Measurements from ENCODE around the gene CTNNA3. TPM values are rescaled to one million over a fixed set of nuclear protein-coding genes. Genes with fewer than 3 reads are reported as not detected.
"Not testable (repeated sequence)": the region's sequence is repeated elsewhere in the genome, so short reads cannot be mapped to it uniquely, and the experiment has no call there.

The CTNNA3 gene
- total RNA-seq, 3 donors from 2014 or later, result not detected

- H3K27me3 Mint-ChIP-seq (ENCODE audit: low read depth), result peaks cover 21% of the 10 kb centered on the region
- no peak for DNase-seq
- H3K4me3 Mint-ChIP-seq, result no peak overlapping the region
- H3K4me1 Mint-ChIP-seq (ENCODE audit: low read depth), result no peaks in the 10 kb centered on the region
- no peak for ATAC-seq
- H3K9me3 Mint-ChIP-seq, result peaks cover 20% of the 10 kb centered on the region
- H3K36me3 Mint-ChIP-seq (ENCODE audit: insufficient read depth), result no peaks in the 10 kb centered on the region
These were observed 471.4 kb downstream of the CTNNA3 start for GRCh38 chr10:67224553-67224952.

GRCh38 chr10:67222934-67223333 lies 473.1 kb downstream of the CTNNA3 start:
- Mint-ChIP-seq H3K36me3 (ENCODE audit: insufficient read depth) (no peaks in the 10 kb centered on the region), H3K4me1 (ENCODE audit: low read depth) (no peaks in the 10 kb centered on the region), H3K27me3 (ENCODE audit: low read depth) (peaks cover 14% of the 10 kb centered on the region), H3K9me3 (peaks cover 18% of the 10 kb centered on the region), H3K4me3 (no peak overlapping the region)
- DNase-seq, result no peak
- no peak for ATAC-seq

- no peak for ATAC-seq
- no peak for DNase-seq
- no peaks in the 10 kb centered on the region for H3K4me1 Mint-ChIP-seq (ENCODE audit: low read depth)
- no peaks in the 10 kb centered on the region for H3K36me3 Mint-ChIP-seq (ENCODE audit: insufficient read depth)
- H3K27me3 Mint-ChIP-seq (ENCODE audit: low read depth), result peaks cover 8% of the 10 kb centered on the region
- H3K4me3 Mint-ChIP-seq, result no peak overlapping the region
- H3K9me3 Mint-ChIP-seq, result peaks cover 10% of the 10 kb centered on the region
These were observed 474.0 kb downstream of the CTNNA3 start for GRCh38 chr10:67221939-67222494.

GRCh38 chr10:67211680-67212079 lies 484.3 kb downstream of the CTNNA3 start:
- no peaks in the 10 kb centered on the region for H3K4me1 Mint-ChIP-seq (ENCODE audit: low read depth)
- H3K36me3 Mint-ChIP-seq (ENCODE audit: insufficient read depth), result no peaks in the 10 kb centered on the region
- H3K9me3 Mint-ChIP-seq, result no peaks in the 10 kb centered on the region
- ATAC-seq, result no peak
- no peaks in the 10 kb centered on the region for H3K27me3 Mint-ChIP-seq (ENCODE audit: low read depth)
- DNase-seq, result no peak
- H3K4me3 Mint-ChIP-seq, result no peak overlapping the region

GRCh38 chr10:67207923-67208322 lies 488.1 kb downstream of the CTNNA3 start:
- not testable (repeated sequence) for H3K27me3 Mint-ChIP-seq (ENCODE audit: low read depth); H3K36me3 Mint-ChIP-seq (ENCODE audit: insufficient read depth)

GRCh38 chr10:67200913-67201564 lies 495.0 kb downstream of the CTNNA3 start:
- H3K4me3 Mint-ChIP-seq, result no peak overlapping the region
- H3K4me1 Mint-ChIP-seq (ENCODE audit: low read depth), result peaks cover 5% of the 10 kb centered on the region
- H3K27me3 Mint-ChIP-seq (ENCODE audit: low read depth), result peaks cover 2% of the 10 kb centered on the region
- ATAC-seq (no peak), DNase-seq (no peak)
- no peaks in the 10 kb centered on the region for H3K9me3 Mint-ChIP-seq
- H3K36me3 Mint-ChIP-seq (ENCODE audit: insufficient read depth), result no peaks in the 10 kb centered on the region

More at GRCh38 chr10:67207923-67208322, 488.1 kb downstream of the CTNNA3 start:
- H3K4me3 Mint-ChIP-seq; ATAC-seq; H3K4me1 Mint-ChIP-seq (ENCODE audit: low read depth); H3K9me3 Mint-ChIP-seq; DNase-seq: not testable (repeated sequence)

- no peak for DNase-seq
- no peaks in the 10 kb centered on the region for H3K36me3 Mint-ChIP-seq (ENCODE audit: insufficient read depth)
- H3K9me3 Mint-ChIP-seq, result no peaks in the 10 kb centered on the region
- no peaks in the 10 kb centered on the region for H3K4me1 Mint-ChIP-seq (ENCODE audit: low read depth)
- ATAC-seq, result no peak
- H3K27me3 Mint-ChIP-seq (ENCODE audit: low read depth), result no peaks in the 10 kb centered on the region
- H3K4me3 Mint-ChIP-seq, result no peak overlapping the region
These were observed 520.6 kb downstream of the CTNNA3 start for GRCh38 chr10:67175354-67175753.

GRCh38 chr10:67173787-67174186 lies 522.2 kb downstream of the CTNNA3 start:
- DNase-seq, result no peak
- no peak for ATAC-seq
- H3K36me3 Mint-ChIP-seq (ENCODE audit: insufficient read depth), result no peaks in the 10 kb centered on the region
- no peaks in the 10 kb centered on the region for H3K4me1 Mint-ChIP-seq (ENCODE audit: low read depth)
- H3K9me3 Mint-ChIP-seq, result peaks cover 1% of the 10 kb centered on the region
- H3K27me3 Mint-ChIP-seq (ENCODE audit: low read depth), result no peaks in the 10 kb centered on the region
- H3K4me3 Mint-ChIP-seq, result no peak overlapping the region

- H3K9me3 Mint-ChIP-seq, result peaks cover 10% of the 10 kb centered on the region
- no peak for DNase-seq
These were observed 524.0 kb downstream of the CTNNA3 start for GRCh38 chr10:67171970-67172369.

GRCh38 chr10:67156239-67156638 lies 539.8 kb downstream of the CTNNA3 start:
- H3K27me3 Mint-ChIP-seq (ENCODE audit: low read depth), result no peaks in the 10 kb centered on the region
- H3K9me3 Mint-ChIP-seq, result peaks cover 5% of the 10 kb centered on the region
- H3K4me3 Mint-ChIP-seq, result no peak overlapping the region
- H3K4me1 Mint-ChIP-seq (ENCODE audit: low read depth), result no peaks in the 10 kb centered on the region
- H3K36me3 Mint-ChIP-seq (ENCODE audit: insufficient read depth), result no peaks in the 10 kb centered on the region
- DNase-seq (no peak), ATAC-seq (no peak)

More at GRCh38 chr10:67171970-67172369, 524.0 kb downstream of the CTNNA3 start:
- Mint-ChIP-seq H3K4me3 (no peak overlapping the region), H3K27me3 (ENCODE audit: low read depth) (no peaks in the 10 kb centered on the region), H3K4me1 (ENCODE audit: low read depth) (no peaks in the 10 kb centered on the region), H3K36me3 (ENCODE audit: insufficient read depth) (no peaks in the 10 kb centered on the region)
- ATAC-seq, result no peak

GRCh38 chr10:67151471-67151870 lies 544.5 kb downstream of the CTNNA3 start:
- Mint-ChIP-seq H3K4me3 (no peak overlapping the region), H3K9me3 (no peaks in the 10 kb centered on the region), H3K4me1 (ENCODE audit: low read depth) (no peaks in the 10 kb centered on the region), H3K27me3 (ENCODE audit: low read depth) (no peaks in the 10 kb centered on the region), H3K36me3 (ENCODE audit: insufficient read depth) (no peaks in the 10 kb centered on the region)
- no peak for DNase-seq
- ATAC-seq, result no peak

- Mint-ChIP-seq H3K36me3 (ENCODE audit: insufficient read depth) (no peaks in the 10 kb centered on the region), H3K27me3 (ENCODE audit: low read depth) (no peaks in the 10 kb centered on the region), H3K4me3 (no peak overlapping the region), H3K9me3 (peaks cover 4% of the 10 kb centered on the region), H3K4me1 (ENCODE audit: low read depth) (no peaks in the 10 kb centered on the region)
- DNase-seq (no peak), ATAC-seq (no peak)
These were observed 551.5 kb downstream of the CTNNA3 start for GRCh38 chr10:67144530-67144929.

GRCh38 chr10:67141300-67141699 lies 554.7 kb downstream of the CTNNA3 start:
- Mint-ChIP-seq H3K4me3 (no peak overlapping the region), H3K27me3 (ENCODE audit: low read depth) (no peaks in the 10 kb centered on the region), H3K9me3 (peaks cover 4% of the 10 kb centered on the region), H3K36me3 (ENCODE audit: insufficient read depth) (no peaks in the 10 kb centered on the region), H3K4me1 (ENCODE audit: low read depth) (no peaks in the 10 kb centered on the region)
- DNase-seq (no peak), ATAC-seq (no peak)

GRCh38 chr10:67140641-67141040 lies 555.4 kb downstream of the CTNNA3 start:
- Mint-ChIP-seq H3K36me3 (ENCODE audit: insufficient read depth) (no peaks in the 10 kb centered on the region), H3K4me3 (no peak overlapping the region), H3K27me3 (ENCODE audit: low read depth) (no peaks in the 10 kb centered on the region), H3K9me3 (peaks cover 4% of the 10 kb centered on the region), H3K4me1 (ENCODE audit: low read depth) (no peaks in the 10 kb centered on the region)
- DNase-seq (no peak), ATAC-seq (no peak)

GRCh38 chr10:67127441-67127840 lies 568.6 kb downstream of the CTNNA3 start:
- H3K9me3 Mint-ChIP-seq, result no peaks in the 10 kb centered on the region
- ATAC-seq (no peak), DNase-seq (no peak)
- no peaks in the 10 kb centered on the region for H3K4me1 Mint-ChIP-seq (ENCODE audit: low read depth)
- no peaks in the 10 kb centered on the region for H3K36me3 Mint-ChIP-seq (ENCODE audit: insufficient read depth)
- no peaks in the 10 kb centered on the region for H3K27me3 Mint-ChIP-seq (ENCODE audit: low read depth)
- no peak overlapping the region for H3K4me3 Mint-ChIP-seq

Measured in activated T-cell treated with anti-CD3 and anti-CD28 coated beads, Interleukin-2, amount 50 U/mL, for 4 hours (primary cell).